ENCODE data around the gene GPS2. TPM values are rescaled to one million over a fixed set of nuclear protein-coding genes. Genes with fewer than 3 reads are reported as not detected.

Gene GPS2
- total and polyA plus RNA-seq, 2 of the 4 experiments (the other 2 are of a cell fraction): 36.2 to 50.9 TPM

GRCh38 chr17:7308625-7309433 lies 6.3 kb downstream of the GPS2 start:
- H3K9me3 ChIP-seq (ENCODE audit: control insufficient read depth, insufficient read depth, low read length): no peaks in the 10 kb centered on the region
- no peak overlapping the region for H2BK15ac ChIP-seq (ENCODE audit: low read depth, low read length)
- H2AFZ ChIP-seq (replicated peaks; ENCODE audit: low read length, poor library complexity): peak overlapping the region; percentile 41
- intact Hi-C loops (cut with micrococcal nuclease): no loop called here
- H3K4me1 ChIP-seq (ENCODE audit: control insufficient read depth, insufficient read depth, low read length): peaks cover 2% of the 10 kb centered on the region; the same call in 1 of the 2 replicates
- peak overlapping the region; percentile 99 for H2AK9ac ChIP-seq (replicated peaks; ENCODE audit: low read depth, low read length, poor library complexity)
- H3K9me1 ChIP-seq (ENCODE audit: insufficient read depth, low read length): peaks cover 13% of the 10 kb centered on the region
- POLR2A ChIA-PET (ENCODE audit: unreplicated experiment): no interaction called here
- H2BK20ac ChIP-seq (ENCODE audit: low read depth, low read length): no peak overlapping the region
- peak overlapping the region; percentile 87 for H2BK5ac ChIP-seq (ENCODE audit: low read depth, low read length, poor library complexity, severe bottlenecking)
- H3K4me3 ChIP-seq (ENCODE audit: insufficient read depth, low read depth, low read length): peak overlapping the region; percentile 68
- H3K27ac ChIP-seq (ENCODE audit: insufficient read depth, low read length): peak overlapping the region; percentile 74
- in situ Hi-C loops (cut with MboI; ENCODE audit: low sequenced_read_pairs): loop anchor here (10.0 kb wide), 1 partner anchor 264 kb away; the partner anchor contains the start of gene SLC16A11
- 0 out of 2 replicates have a peak overlapping the region, but pooled peaks have one; percentile 1 for H2BK120ac ChIP-seq (ENCODE audit: low read depth, low read length)
- H2AK5ac ChIP-seq (ENCODE audit: low read depth, low read length): peak overlapping the region; percentile 87; the same call in 1 of the 2 replicates
- peak; percentile 77 for DNase-seq
- H3K79me1 ChIP-seq (ENCODE audit: low read depth in 1 of 2, low read length in 2 of 2): peaks cover 22 to 50% of the 10 kb centered on the region in 2 experiments; a peak in 3 of 4 replicates
- no peak for TF ChIP-seq BHLHE40 (IDR thresholded peaks at IDR 0.05; ENCODE audit: low read depth, low read length)
- peak; percentile 87 for TF ChIP-seq POLR2A (IDR thresholded peaks at IDR 0.05; ENCODE audit: low read depth, low read length)
- 0 out of 2 replicates have a peak, but pooled peaks have one; percentile 18 for TF ChIP-seq MAZ (IDR thresholded peaks at IDR 0.05; ENCODE audit: borderline replicate concordance, low read depth, low read length)
- TF ChIP-seq RFX5 (IDR thresholded peaks at IDR 0.05; ENCODE audit: low read depth, low read length): no peak
- CTCF ChIA-PET: interaction anchor here (0.9 kb wide), 1 partner anchor 11 kb away, joined by 3 read pairs; no protein-coding TSS in a partner anchor
- peaks cover 54% of the 10 kb centered on the region for H4K20me1 ChIP-seq (ENCODE audit: insufficient read depth, low read length)
- BruUV-seq (replicated peaks): no TSS peak
- H3K4me2 ChIP-seq (ENCODE audit: low read depth, low read length): peak overlapping the region; percentile 98
- H3K56ac ChIP-seq (ENCODE audit: extremely low read depth, insufficient read depth, low read length): peak overlapping the region; percentile 76
- H4K91ac ChIP-seq (ENCODE audit: insufficient read depth, low read depth, low read length): peak overlapping the region; percentile 26
- H3K14ac ChIP-seq (replicated peaks; ENCODE audit: low read depth, low read length): peak overlapping the region; percentile 50
- peak overlapping the region; percentile 78 for H3K4ac ChIP-seq (ENCODE audit: low read depth, low read length)
- H3K18ac ChIP-seq (ENCODE audit: low read depth, low read length): no peak overlapping the region; the same call in 1 of the 2 replicates
- H3K27me3 ChIP-seq (ENCODE audit: control insufficient read depth, insufficient read depth, low read length): no peaks in the 10 kb centered on the region
- peak overlapping the region; percentile 78; the same call in 1 of the 2 replicates for H3K23ac ChIP-seq (ENCODE audit: low read depth, low read length)
- peak overlapping the region; percentile 77 for H3K9ac ChIP-seq (ENCODE audit: low read depth, low read length)
- H3K36me3 ChIP-seq (ENCODE audit: control insufficient read depth, insufficient read depth, low read length): peaks cover 31% of the 10 kb centered on the region
- dilution Hi-C loops (cut with HindIII; ENCODE audit: low sequenced_read_pairs, unreplicated experiment): no loop called here
- H4K8ac ChIP-seq (ENCODE audit: low read depth in 2 of 2, low read length in 2 of 2): peak overlapping the region in 1 of 2 experiments; percentile 69; a peak in 1 of 4 replicates
- ATAC-seq (ENCODE audit: low read depth): peak; percentile 30
- no peak overlapping the region for H4K5ac ChIP-seq (ENCODE audit: low read depth, low read length)
- whole genome bisulfite sequencing, 2 experiments (ENCODE audit: extremely low coverage in 2 of 2, insufficient read length in 1 of 2): 0% methylated on average over 2 of the region's 14 CpGs; no CpG with 5 or more reads in 1 of the 2 experiments

Data from IMR-90 (cell line).